Heart left ventricle (tissue), 13 donors: ENCODE data around the gene LINGO3.

Experiments used
- POLR2A ChIP-seq, 2 donors: fragments of 450-650 bp; IDR thresholded peaks; one replicate each; pipeline ENCODE4 v1.6.1; 2017; ENCODE audit warnings: antibody characterized with exemption in 2 of 2, mild to moderate bottlenecking in 2 of 2, moderate library complexity in 2 of 2
- TF ChIP-seq, protein P1 (sequence below), 12 donors: fragments of 200-600 bp; sonication (generic) in 4 of 12; IDR thresholded peaks; one replicate each; pipeline versions ENCODE4 v1.5.0 to v1.8.0; 2018 to 2022; ENCODE audit warnings: antibody characterized with exemption in 12 of 12, mild to moderate bottlenecking in 5 of 12
- donor health status: ischemic (EF 13 %, LVEDD 7.1; RV severe dilation, severe dysfunction).
- donor health status: DM: no; HTN: yes; CAD: no.
- donor health status: DM: no; HTN: no; CAD: no.
- donor health status: ischemic (EF 25% LVEDD 6.9; RV normal size, moderate dysfunction).
- donor health status: ischemic (EF 25% LVEDD 5.7; RV mildly dilated, moderate dysfunction).
- donor health status: ischemic (EF 35%, LVEDD 5.7; RV mildly dilated, moderate dysfunction).
- donor health status: nonischemic (EF 11% LVEDD 7.7; RV severe dilation, severe dysfunction).
- donor health status: DM: yes; HTN: yes; CAD: no.
- donor health status: PGD.
- donor health status: ischemic (EF 29% LVEDD 5.4; RV normal size, mild dysfunction).
- donor health status: nonischemic (EF 23%, LVEDD 6.1; RV moderate dilation, normal function).

DNA sequence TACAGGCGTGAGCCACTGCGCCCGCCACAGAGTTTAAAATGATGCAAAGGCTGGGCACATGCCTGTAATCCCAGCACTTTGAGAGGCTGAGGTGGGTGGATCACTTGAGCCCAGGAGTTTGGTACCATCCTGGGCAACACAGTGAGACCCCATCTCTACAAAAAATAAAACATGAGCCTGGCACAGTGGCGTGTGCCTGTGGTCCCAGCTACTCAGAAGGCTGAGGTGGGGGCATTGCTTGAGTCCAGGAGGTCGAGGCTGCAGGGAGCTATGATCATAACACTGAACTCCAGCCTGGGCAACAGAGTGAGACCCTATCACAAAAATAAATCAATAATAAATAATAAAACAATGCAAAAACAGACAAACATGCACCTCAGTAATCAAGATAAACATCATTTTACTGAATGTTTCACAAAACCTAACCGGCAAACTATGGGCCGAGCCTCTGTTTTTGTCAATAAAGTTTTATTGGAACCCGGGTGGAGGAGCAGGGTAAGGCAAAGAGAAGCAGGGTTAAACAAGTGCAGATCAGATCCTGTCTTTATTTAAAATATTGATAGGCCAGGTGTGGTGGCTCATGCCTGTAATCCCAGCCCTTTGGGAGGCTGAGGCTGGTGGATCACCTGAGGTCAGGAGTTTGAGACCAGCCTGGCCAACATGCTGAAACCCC is 24.0 kb downstream of the LINGO3 start:
- no peak for TF ChIP-seq POLR2A (IDR thresholded peaks at IDR 0.05)
- TF ChIP-seq, protein P1, sequence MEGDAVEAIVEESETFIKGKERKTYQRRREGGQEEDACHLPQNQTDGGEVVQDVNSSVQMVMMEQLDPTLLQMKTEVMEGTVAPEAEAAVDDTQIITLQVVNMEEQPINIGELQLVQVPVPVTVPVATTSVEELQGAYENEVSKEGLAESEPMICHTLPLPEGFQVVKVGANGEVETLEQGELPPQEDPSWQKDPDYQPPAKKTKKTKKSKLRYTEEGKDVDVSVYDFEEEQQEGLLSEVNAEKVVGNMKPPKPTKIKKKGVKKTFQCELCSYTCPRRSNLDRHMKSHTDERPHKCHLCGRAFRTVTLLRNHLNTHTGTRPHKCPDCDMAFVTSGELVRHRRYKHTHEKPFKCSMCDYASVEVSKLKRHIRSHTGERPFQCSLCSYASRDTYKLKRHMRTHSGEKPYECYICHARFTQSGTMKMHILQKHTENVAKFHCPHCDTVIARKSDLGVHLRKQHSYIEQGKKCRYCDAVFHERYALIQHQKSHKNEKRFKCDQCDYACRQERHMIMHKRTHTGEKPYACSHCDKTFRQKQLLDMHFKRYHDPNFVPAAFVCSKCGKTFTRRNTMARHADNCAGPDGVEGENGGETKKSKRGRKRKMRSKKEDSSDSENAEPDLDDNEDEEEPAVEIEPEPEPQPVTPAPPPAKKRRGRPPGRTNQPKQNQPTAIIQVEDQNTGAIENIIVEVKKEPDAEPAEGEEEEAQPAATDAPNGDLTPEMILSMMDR (IDR thresholded peaks at IDR 0.05), result no peak
